Transverse colon (tissue), 4 donors: ENCODE data around the gene FOXJ3. TPM values are rescaled to one million over a fixed set of nuclear protein-coding genes. Genes with fewer than 3 reads are reported as not detected.

Experiments used
- DNase-seq: peaks from one replicate; pipeline ENCODE4 v3.0.0-alpha.2; 2019
- H3K27ac ChIP-seq, 4 donors: fragments of 200-600 bp; sonication (generic); 2 replicates each; pipeline ENCODE4 v1.5.1; 2016 to 2018; ENCODE audit warnings: inconsistent platforms in 4 of 4
- H3K27me3 ChIP-seq: fragments of 200-600 bp; sonication (generic); 2 replicates; pipeline ENCODE4 v1.5.1; 2017; ENCODE audit warnings: inconsistent platforms
- H3K36me3 ChIP-seq, 4 donors: fragments of 200-600 bp; sonication (generic); 2 replicates each; pipeline ENCODE4 v1.5.1; 2017 to 2019; ENCODE audit warnings: inconsistent platforms in 4 of 4
- H3K4me1 ChIP-seq, 4 donors: fragments of 200-600 bp; sonication (generic); 2 replicates each; pipeline ENCODE4 v1.5.1; 2017 to 2020; ENCODE audit warnings: inconsistent platforms in 4 of 4
- H3K4me3 ChIP-seq, 4 donors: fragments of 200-600 bp; sonication (generic); 1 replicate in 1 of 4; 2 replicates in 3 of 4; pipeline versions ENCODE4 v1.5.1 to v1.6.1; 2017 to 2019; ENCODE audit warnings: inconsistent platforms in 4 of 4
- H3K9me3 ChIP-seq, 2 donors: fragments of 200-600 bp; sonication (generic); 2 replicates each; pipeline ENCODE4 v1.5.1; 2017 to 2019; ENCODE audit warnings: inconsistent platforms in 2 of 2
- CTCF ChIP-seq, 5 experiments: fragments of 200-600 bp in 3 of 5; fragments of 450-650 bp in 2 of 5; sonication (generic) in 3 of 5; IDR thresholded peaks; 1 replicate in 2 of 5; 2 replicates in 3 of 5; pipeline ENCODE4 v1.5.1; 2016 to 2017; ENCODE audit warnings: antibody characterized with exemption in 5 of 5, inconsistent platforms in 3 of 5, mild to moderate bottlenecking in 2 of 5, moderate library complexity in 1 of 5
- EP300 ChIP-seq: sonication (generic); formaldehyde crosslinking; IDR thresholded peaks from one replicate; pipeline ENCODE4 v1.6.1; 2017; ENCODE audit warnings: antibody characterized with exemption, low read depth
- POLR2A ChIP-seq: fragments of 450-650 bp; IDR thresholded peaks from one replicate; pipeline ENCODE4 v1.6.1; 2016; ENCODE audit warnings: antibody characterized with exemption, mild to moderate bottlenecking, moderate library complexity
- POLR2AphosphoS5 ChIP-seq, 3 donors: sonication (generic); formaldehyde crosslinking; IDR thresholded peaks; one replicate each; pipeline ENCODE4 v1.6.1; 2016; ENCODE audit warnings: antibody characterized with exemption in 3 of 3
- WGBS, 2 donors: methylation state at CpG; one replicate each; pipeline ENCODE4 v1.1.5; 2018; ENCODE audit warnings: low coverage in 1 of 2; 5-methylcytosine and 5-hydroxymethylcytosine counted together
- in situ Hi-C, 4 donors: fragments of 200-750 bp; cut with MboI; loops; one replicate each; pipeline versions ENCODE4 v1.15.0 to v1.15.1; 2017; ENCODE audit warnings: low sequenced_read_pairs in 3 of 4, low pct_ligation_motif_present in 1 of 4, low pct_unique_long_range_greater_than_20kb in 1 of 4
- intact Hi-C: fragments of 100-400 bp; cut with DNase I; formaldehyde crosslinking; loops from one replicate; pipeline ENCODE4 v1.15.1; 2023; ENCODE audit warnings: low total_unique reads
- total RNA-seq, 4 donors: library from RNA; depleted of rRNA; stranded (reverse); fragments of >200 nt; gene quantifications; one replicate each; pipeline ENCODE4 v1.1.0, GENCODE V29; 2016

The FOXJ3 gene
- total RNA-seq, 4 donors from 2014 or later, result 18.5 to 62.1 (median 38.6) TPM

DNA sequence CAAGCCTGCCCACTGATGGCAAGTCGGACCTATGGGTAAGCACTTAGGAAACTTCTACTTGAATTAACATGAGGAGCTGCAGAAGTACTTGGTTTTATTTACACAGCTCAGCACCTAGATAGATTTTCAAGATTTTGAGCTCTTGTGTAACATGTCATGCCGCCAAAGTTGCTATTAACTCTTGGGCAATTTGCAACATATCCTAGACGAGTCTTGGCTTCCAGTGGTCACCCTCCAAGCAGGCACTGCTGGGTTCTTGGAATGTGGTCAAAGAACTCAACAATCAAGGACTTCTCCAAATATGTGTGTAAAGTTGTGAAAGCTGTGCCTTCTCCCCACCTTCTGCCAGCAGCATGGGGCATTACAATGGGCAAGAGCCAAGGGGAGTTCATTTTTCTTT lies 199.6 kb downstream of the FOXJ3 start:
- H3K9me3 ChIP-seq, result no peaks in the 10 kb centered on the region
- no peaks in the 10 kb centered on the region for H3K27me3 ChIP-seq
- in situ Hi-C loops (loop anchor here in 1 of 4 donors (25.0 kb wide), 2 partner anchors 573 to 602 kb away; partner anchors contain the start of gene CLDN19), intact Hi-C loops (no loop called here)
- DNase-seq, result no peak
- no peaks in the 10 kb centered on the region for H3K36me3 ChIP-seq
- H3K4me3 ChIP-seq, result no peak overlapping the region
- WGBS, 2 donors, result 79 to 100% methylated on average over 1 to 3 of the region's 3 CpGs
- no peak for TF ChIP-seq EP300
- no peak for TF ChIP-seq POLR2AphosphoS5 (IDR thresholded peaks at IDR 0.05)
- TF ChIP-seq CTCF (IDR thresholded peaks at IDR 0.05), result no peak
- no peak for TF ChIP-seq POLR2A
- no peaks in the 10 kb centered on the region for H3K4me1 ChIP-seq
- H3K27ac ChIP-seq, result no peak overlapping the region

- in situ Hi-C loops (loop anchor here in 1 of 4 donors (25.0 kb wide), 2 partner anchors 572 to 603 kb away; partner anchors contain the start of gene CLDN19), intact Hi-C loops (no loop called here)
- no peaks in the 10 kb centered on the region for H3K4me1 ChIP-seq
- DNase-seq, result no peak
- no peak overlapping the region for H3K27ac ChIP-seq
- H3K9me3 ChIP-seq, result no peaks in the 10 kb centered on the region
- H3K27me3 ChIP-seq, result no peaks in the 10 kb centered on the region
- TF ChIP-seq POLR2AphosphoS5 (IDR thresholded peaks at IDR 0.05), result no peak
- H3K36me3 ChIP-seq, result no peaks in the 10 kb centered on the region
- 80 to 89% methylated on average over 6 to 10 of the region's 10 CpGs for WGBS, 2 donors
- H3K4me3 ChIP-seq, result no peak overlapping the region
Observed at GRCh38 chr1:42133809-42134526, 201.1 kb downstream of the FOXJ3 start.

GRCh38 chr1:42133390-42133789 lies 201.6 kb downstream of the FOXJ3 start:
- Histone ChIP-seq H3K27ac (no peak overlapping the region), H3K4me3 (no peak overlapping the region), H3K9me3 (no peaks in the 10 kb centered on the region), H3K4me1 (no peaks in the 10 kb centered on the region), H3K36me3 (no peaks in the 10 kb centered on the region), H3K27me3 (no peaks in the 10 kb centered on the region)
- in situ Hi-C loops, result loop anchor here in 1 of 4 donors (25.0 kb wide), 2 partner anchors 571 to 604 kb away; partner anchors contain the start of gene CLDN19
- no peak for DNase-seq
- WGBS, 2 donors, result 72 to 79% methylated on average over 5 of the region's 5 CpGs
- no peak for TF ChIP-seq EP300
- no peak for TF ChIP-seq CTCF (IDR thresholded peaks at IDR 0.05)
- TF ChIP-seq POLR2AphosphoS5 (IDR thresholded peaks at IDR 0.05), result no peak
- no peak for TF ChIP-seq POLR2A
- intact Hi-C loops, result no loop called here

DNA sequence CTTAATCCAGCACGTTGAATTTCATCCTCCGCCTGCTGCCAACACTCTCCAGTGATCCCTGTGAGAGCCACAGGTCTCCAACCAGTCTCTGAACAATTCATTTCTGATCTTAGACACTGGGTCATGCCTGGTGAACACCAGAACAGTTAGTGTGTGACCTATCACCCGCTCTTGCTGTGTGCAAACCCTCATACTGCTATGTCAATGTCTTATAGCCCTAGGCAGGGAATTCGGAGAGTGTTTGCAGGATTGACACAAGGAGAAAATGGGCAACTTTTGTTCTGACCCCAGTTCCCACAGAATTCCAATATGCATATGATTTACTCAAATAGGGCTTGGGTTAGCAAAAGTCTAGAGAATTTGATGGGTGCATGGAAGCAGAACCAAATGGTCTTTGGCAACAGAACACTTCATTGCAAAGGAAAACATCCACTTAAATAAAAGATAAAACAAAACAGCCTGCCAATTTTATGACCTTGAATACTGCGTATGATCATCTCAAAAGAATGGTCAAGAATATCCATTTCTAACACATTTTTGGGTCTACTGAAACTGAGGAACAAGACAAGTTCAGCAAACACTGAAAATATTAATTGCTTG lies 204.9 kb downstream of the FOXJ3 start:
- no peak for TF ChIP-seq POLR2AphosphoS5 (IDR thresholded peaks at IDR 0.05)
- TF ChIP-seq POLR2A, result no peak
- no peak for TF ChIP-seq CTCF (IDR thresholded peaks at IDR 0.05)
- TF ChIP-seq EP300, result no peak
- Histone ChIP-seq H3K4me1 (no peaks in the 10 kb centered on the region), H3K27ac (no peak overlapping the region), H3K9me3 (no peaks in the 10 kb centered on the region), H3K36me3 (no peaks in the 10 kb centered on the region), H3K4me3 (no peak overlapping the region), H3K27me3 (no peaks in the 10 kb centered on the region)
- WGBS, 2 donors, result 50 to 85% methylated on average over 1 to 5 of the region's 5 CpGs
- intact Hi-C loops, result no loop called here
- in situ Hi-C loops, result loop anchor here in 1 of 4 donors (25.0 kb wide), 2 partner anchors 568 to 607 kb away; partner anchors contain the start of gene CLDN19
- DNase-seq, result no peak
